ENCODE measurements around the gene KCTD4. TPM values are rescaled to one million over a fixed set of nuclear protein-coding genes. Genes with fewer than 3 reads are reported as not detected.

KCTD4 gene
- total RNA-seq, 1 donor from 2014 or later = not detected

DNA sequence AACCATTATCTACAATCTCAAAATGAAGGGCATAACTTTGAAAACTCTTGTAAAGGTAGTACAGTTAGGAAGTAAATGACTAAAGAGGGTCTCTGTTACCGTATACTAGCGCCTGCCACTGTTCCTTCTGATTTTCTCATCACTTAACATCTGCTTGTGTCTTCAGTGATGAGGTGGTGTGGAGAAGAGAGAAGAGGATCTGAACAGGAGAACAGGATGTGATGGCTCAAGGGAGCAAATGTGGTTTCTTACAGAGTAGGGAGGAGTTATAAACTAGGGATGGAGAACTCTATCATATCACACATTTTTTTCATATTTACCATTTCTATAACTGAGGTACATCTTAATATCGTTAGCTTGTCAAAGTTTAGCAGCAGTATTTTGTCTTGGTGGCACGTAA lies 1.1 kb downstream of the KCTD4 start:
- TF ChIP-seq CTCF (IDR thresholded peaks at IDR 0.05; ENCODE audit: unreplicated experiment) = no peak
- no peak overlapping the region for H3K27ac Mint-ChIP-seq (ENCODE audit: unreplicated experiment)
- no peak overlapping the region for H3K4me3 Mint-ChIP-seq (ENCODE audit: unreplicated experiment)
- H3K9me3 Mint-ChIP-seq (ENCODE audit: unreplicated experiment) = no peaks in the 10 kb centered on the region
- H3K4me1 Mint-ChIP-seq (ENCODE audit: unreplicated experiment) = peaks cover 26% of the 10 kb centered on the region
- DNase-seq (ENCODE audit: low spot score) = no peak
- peaks cover 2% of the 10 kb centered on the region for H3K36me3 Mint-ChIP-seq (ENCODE audit: low read depth, unreplicated experiment)
- H3K27me3 Mint-ChIP-seq (ENCODE audit: unreplicated experiment) = peaks cover 2% of the 10 kb centered on the region

- H3K27ac Mint-ChIP-seq (ENCODE audit: unreplicated experiment) = no peak overlapping the region
- peaks cover 2% of the 10 kb centered on the region for H3K36me3 Mint-ChIP-seq (ENCODE audit: low read depth, unreplicated experiment)
- no peak for TF ChIP-seq CTCF (IDR thresholded peaks at IDR 0.05; ENCODE audit: unreplicated experiment)
- peaks cover 2% of the 10 kb centered on the region for H3K27me3 Mint-ChIP-seq (ENCODE audit: unreplicated experiment)
- no peaks in the 10 kb centered on the region for H3K9me3 Mint-ChIP-seq (ENCODE audit: unreplicated experiment)
- DNase-seq (ENCODE audit: low spot score) = no peak
- H3K4me1 Mint-ChIP-seq (ENCODE audit: unreplicated experiment) = peaks cover 31% of the 10 kb centered on the region
- H3K4me3 Mint-ChIP-seq (ENCODE audit: unreplicated experiment) = no peak overlapping the region
Measured at GRCh38 chr13:45198924-45199323, 1.9 kb downstream of the KCTD4 start.

DNA sequence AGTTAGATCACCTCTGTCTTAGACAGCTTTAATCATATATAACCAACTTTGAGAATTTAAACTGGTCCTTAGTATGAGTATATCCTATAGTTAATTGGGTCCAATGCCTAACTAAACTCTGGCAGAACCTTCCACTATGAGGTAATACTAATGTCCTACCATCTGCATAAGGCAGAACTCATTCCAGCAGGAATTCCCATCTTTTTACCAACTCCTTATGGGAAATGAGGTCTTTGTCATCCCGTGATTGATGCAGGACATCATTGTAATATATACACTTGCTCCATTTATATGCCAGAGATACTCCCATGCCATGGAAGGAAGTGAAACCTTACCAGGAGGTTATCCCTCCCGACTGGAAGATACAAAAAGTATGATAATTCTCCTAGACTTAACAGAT lies 2.8 kb downstream of the KCTD4 start:
- Mint-ChIP-seq H3K4me3 (ENCODE audit: unreplicated experiment) (no peak overlapping the region), H3K4me1 (ENCODE audit: unreplicated experiment) (peaks cover 33% of the 10 kb centered on the region), H3K9me3 (ENCODE audit: unreplicated experiment) (no peaks in the 10 kb centered on the region), H3K27ac (ENCODE audit: unreplicated experiment) (no peak overlapping the region), H3K27me3 (ENCODE audit: unreplicated experiment) (peaks cover 2% of the 10 kb centered on the region), H3K36me3 (ENCODE audit: low read depth, unreplicated experiment) (peaks cover 2% of the 10 kb centered on the region)
- no peak for TF ChIP-seq CTCF (IDR thresholded peaks at IDR 0.05; ENCODE audit: unreplicated experiment)
- no peak for DNase-seq (ENCODE audit: low spot score)

GRCh38 chr13:45196622-45197021 lies 4.2 kb downstream of the KCTD4 start:
- Mint-ChIP-seq H3K4me3 (ENCODE audit: unreplicated experiment) (no peak overlapping the region), H3K9me3 (ENCODE audit: unreplicated experiment) (no peaks in the 10 kb centered on the region), H3K4me1 (ENCODE audit: unreplicated experiment) (peaks cover 33% of the 10 kb centered on the region), H3K27me3 (ENCODE audit: unreplicated experiment) (peaks cover 2% of the 10 kb centered on the region), H3K36me3 (ENCODE audit: low read depth, unreplicated experiment) (no peaks in the 10 kb centered on the region), H3K27ac (ENCODE audit: unreplicated experiment) (no peak overlapping the region)
- no peak for TF ChIP-seq CTCF (IDR thresholded peaks at IDR 0.05; ENCODE audit: unreplicated experiment)
- no peak for DNase-seq (ENCODE audit: low spot score)

GRCh38 chr13:45196096-45196495 lies 4.7 kb downstream of the KCTD4 start:
- no peak for DNase-seq (ENCODE audit: low spot score)
- H3K4me3 Mint-ChIP-seq (ENCODE audit: unreplicated experiment) = no peak overlapping the region
- H3K36me3 Mint-ChIP-seq (ENCODE audit: low read depth, unreplicated experiment) = no peaks in the 10 kb centered on the region
- H3K27me3 Mint-ChIP-seq (ENCODE audit: unreplicated experiment) = no peaks in the 10 kb centered on the region
- TF ChIP-seq CTCF (IDR thresholded peaks at IDR 0.05; ENCODE audit: unreplicated experiment) = no peak
- peaks cover 33% of the 10 kb centered on the region for H3K4me1 Mint-ChIP-seq (ENCODE audit: unreplicated experiment)
- H3K9me3 Mint-ChIP-seq (ENCODE audit: unreplicated experiment) = no peaks in the 10 kb centered on the region
- H3K27ac Mint-ChIP-seq (ENCODE audit: unreplicated experiment) = no peak overlapping the region

All from endothelial cell (in vitro differentiated cells).